Right lung (tissue), 5 donors: ENCODE data around the gene CELF5. TPM values are rescaled to one million over a fixed set of nuclear protein-coding genes. Genes with fewer than 3 reads are reported as not detected.
"Not testable (repeated sequence)": the region's sequence is repeated elsewhere in the genome, so short reads cannot be mapped to it uniquely, and the experiment has no call there.

ENCODE experiments used
- DNase-seq, 2 donors: peaks; one replicate each; pipeline ENCODE4 v3.0.0-alpha.2; 2013
- polyA plus RNA-seq, 5 donors: library from polyadenylated mRNA; unstranded; fragments of 120-200 nt; gene quantifications; one replicate each; pipeline versions ENCODE4 v1.2.1 to v1.2.3, GENCODE V29; 2013; ENCODE audit warnings: inconsistent platforms in 1 of 5, low replicate concordance in 1 of 5; ENCODE audit not compliant: insufficient read length in 5 of 5, insufficient read depth in 1 of 5

The CELF5 gene
- polyA plus RNA-seq, 5 donors, result 1.3 to 4.1 (median 2.3) TPM

DNA sequence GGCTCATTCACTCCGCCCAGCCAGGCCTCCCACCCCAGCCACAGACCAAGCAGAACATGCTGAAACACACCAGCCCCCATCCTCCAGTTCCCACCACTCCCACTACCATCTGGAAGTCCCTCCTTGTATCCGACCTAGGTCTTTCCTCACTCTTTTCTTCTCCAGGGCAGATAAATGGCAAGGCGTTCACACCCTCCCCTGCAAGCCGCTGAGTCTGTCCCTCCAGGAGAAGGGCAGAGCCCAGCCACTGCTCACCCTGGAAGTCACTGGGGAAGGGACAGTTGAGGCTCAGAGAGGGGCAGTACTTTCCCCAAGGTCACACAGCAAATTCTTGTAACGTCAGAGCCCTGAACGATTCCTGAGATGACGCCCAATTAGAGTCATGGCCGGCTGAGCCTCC is 96.4 kb downstream of the CELF5 start:
- DNase-seq, result no peak

- DNase-seq, result no peak
These were observed 97.2 kb downstream of the CELF5 start for GRCh38 chr19:3321696-3322095.

DNA sequence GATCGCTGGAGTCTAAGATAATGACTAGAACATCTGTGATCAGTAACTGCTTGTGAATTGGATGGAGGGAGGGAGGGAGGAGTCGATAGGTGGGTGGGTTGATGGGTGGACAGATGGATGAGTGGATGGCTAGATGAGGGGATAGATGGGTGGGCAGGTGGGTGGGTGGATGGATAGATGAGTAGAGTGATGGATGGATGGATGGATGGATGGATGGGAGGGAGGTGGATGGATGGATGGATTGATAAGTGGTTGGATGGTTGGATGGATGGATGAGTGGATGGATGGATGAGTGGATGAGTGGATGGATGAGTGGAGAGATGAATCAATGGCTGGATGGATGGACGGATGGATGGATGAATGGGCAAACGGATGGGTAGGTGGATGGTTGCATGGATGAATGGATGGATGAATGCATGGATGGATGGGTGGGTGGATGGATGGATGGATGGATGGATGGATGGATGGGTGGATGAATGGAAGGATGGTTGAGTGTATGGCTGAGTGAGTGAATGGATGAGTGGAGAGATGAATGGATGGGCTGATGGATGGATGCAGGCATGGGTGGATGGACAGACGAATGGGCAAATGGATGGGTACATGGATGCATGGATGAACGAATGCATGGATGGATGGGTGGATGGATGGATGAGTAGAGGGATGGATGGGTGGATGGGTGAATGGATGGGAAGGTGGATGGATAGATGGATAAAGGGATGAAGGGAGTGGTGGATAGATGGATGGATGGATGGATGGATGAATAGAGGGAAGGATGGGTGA is 97.9 kb downstream of the CELF5 start:
- DNase-seq, result no peak

GRCh38 chr19:3323026-3323425 is 98.6 kb downstream of the CELF5 start:
- no peak for DNase-seq

GRCh38 chr19:3323658-3324057 is 99.2 kb downstream of the CELF5 start:
- DNase-seq, result no peak

DNA sequence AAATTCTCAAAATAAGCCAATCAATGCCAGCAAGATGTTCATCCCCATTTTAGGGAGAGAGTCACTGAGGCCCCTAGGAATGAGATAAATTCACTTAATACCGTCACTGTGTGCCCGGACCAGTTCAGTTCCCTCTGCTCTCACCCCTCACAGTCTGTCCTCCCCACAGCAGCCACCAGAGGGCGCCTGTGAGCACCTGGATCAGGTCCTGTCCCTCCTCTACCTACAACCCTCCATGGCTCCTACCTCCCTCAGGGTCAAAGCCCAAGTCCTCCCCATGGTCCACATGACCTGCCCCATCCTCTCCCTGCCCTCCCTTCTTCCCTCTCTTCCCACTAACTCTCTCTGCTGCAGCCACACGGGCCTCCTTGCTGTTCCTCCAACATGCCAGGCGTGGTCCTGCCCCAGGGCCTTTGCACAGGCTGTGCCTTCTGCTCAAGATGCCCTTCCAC is 100.0 kb downstream of the CELF5 start:
- DNase-seq, result no peak

- DNase-seq, result no peak
These were observed 101.0 kb downstream of the CELF5 start for GRCh38 chr19:3325451-3325850.

- no peak for DNase-seq
These were observed 104.3 kb downstream of the CELF5 start for GRCh38 chr19:3328743-3329142.

DNA sequence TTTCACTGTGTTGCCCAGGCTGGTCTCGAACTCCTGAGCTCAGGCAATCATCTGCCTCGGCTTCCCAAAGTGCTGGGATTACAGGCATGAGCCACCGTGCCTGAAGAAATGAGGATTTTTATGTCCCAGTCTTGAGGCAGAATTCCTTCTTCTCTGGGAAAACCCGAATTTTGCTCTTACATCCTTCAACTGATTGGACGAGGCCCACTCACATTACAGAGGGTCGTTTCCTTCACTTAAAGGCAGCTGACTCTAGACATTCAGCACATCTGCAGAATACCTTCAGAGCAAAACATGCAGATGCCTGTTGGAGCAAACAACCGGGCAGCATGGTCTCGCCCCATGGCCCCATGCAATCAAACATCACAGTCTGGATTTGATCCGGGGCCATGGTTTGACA is 105.6 kb downstream of the CELF5 start:
- DNase-seq, result no peak

- DNase-seq, result not testable (repeated sequence)
These were observed 107.8 kb downstream of the CELF5 start for GRCh38 chr19:3332232-3332631.

DNA sequence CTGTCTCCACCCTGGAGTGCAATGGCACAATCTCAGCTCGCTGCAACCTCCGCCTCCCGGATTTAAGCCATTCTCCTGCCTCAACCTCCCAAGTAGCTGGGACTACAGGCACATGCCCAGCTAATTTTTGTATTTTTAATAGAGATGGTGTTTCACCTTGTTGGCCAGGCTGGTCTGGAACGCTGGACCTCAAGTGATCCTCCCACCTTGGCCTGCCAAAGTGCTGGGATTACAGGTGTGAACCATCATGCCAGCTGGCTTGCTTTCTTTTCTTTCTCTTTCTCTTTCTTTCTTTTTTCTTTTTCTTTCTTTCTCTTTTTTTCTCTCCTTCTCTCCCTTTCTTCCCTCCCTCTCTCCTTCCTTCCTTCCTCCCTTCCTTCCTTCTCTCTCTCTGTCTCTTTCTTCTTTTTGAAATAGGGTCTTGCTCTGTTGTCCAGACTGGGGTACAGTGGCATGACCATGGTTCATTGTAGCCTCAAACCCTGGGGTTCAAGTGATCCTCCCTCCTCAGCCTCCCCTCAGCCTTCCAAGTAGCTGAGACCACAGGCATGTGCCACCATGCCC is 108.6 kb downstream of the CELF5 start:
- no peak for DNase-seq

- no peak for DNase-seq
These were observed 109.2 kb downstream of the CELF5 start for GRCh38 chr19:3333662-3334061.

GRCh38 chr19:3334749-3335430 is 110.4 kb downstream of the CELF5 start:
- DNase-seq, result not testable (repeated sequence)

DNA sequence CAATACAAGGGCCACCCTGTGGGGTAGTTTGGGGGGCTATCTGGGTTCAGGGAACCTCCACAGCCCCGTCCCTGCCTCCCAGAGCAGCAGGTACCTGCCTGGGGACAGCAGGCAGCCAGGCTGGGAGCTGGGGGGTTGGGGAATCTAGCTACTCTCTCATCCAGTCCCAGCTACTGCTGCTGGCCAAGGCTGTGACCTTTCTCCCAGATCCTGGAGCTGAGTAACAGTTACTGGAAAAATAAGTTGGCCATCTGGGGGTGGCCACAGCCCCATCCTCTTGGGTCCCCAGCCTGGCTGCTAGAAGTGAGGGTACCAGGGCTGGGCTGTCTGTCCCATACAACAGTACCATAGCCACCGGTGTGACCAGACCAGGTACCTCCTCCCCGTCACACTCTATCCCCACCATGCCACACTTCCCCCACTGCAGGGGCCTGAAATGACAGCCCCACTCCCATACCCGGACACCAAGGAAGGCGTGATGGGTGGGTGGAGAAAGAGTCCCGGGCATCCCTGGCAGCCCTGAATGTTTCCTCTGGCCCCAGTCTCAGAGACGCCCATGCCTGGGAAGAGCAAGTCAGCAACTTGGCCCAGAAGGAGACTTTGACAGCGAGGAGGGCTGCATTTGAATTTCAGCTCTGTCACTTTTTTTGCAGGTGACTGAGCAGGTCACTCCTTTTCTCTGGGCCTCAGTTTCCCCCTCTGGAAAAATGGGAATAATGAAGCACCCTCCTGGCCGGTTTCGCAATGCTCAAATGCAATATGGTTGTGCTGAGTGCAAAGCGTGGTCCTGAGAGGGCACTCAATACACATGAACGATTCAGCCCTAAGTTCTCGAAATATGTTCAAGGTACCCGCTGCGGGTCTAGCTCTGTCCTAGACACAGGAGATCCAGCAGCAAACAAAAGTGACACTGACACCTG is 111.2 kb downstream of the CELF5 start:
- DNase-seq, result no peak

GRCh38 chr19:3336351-3336679 is 111.9 kb downstream of the CELF5 start:
- no peak for DNase-seq

- peak in 1 of 2 donors; percentile 65 for DNase-seq
These were observed 112.4 kb downstream of the CELF5 start for GRCh38 chr19:3336680-3337523.

DNA sequence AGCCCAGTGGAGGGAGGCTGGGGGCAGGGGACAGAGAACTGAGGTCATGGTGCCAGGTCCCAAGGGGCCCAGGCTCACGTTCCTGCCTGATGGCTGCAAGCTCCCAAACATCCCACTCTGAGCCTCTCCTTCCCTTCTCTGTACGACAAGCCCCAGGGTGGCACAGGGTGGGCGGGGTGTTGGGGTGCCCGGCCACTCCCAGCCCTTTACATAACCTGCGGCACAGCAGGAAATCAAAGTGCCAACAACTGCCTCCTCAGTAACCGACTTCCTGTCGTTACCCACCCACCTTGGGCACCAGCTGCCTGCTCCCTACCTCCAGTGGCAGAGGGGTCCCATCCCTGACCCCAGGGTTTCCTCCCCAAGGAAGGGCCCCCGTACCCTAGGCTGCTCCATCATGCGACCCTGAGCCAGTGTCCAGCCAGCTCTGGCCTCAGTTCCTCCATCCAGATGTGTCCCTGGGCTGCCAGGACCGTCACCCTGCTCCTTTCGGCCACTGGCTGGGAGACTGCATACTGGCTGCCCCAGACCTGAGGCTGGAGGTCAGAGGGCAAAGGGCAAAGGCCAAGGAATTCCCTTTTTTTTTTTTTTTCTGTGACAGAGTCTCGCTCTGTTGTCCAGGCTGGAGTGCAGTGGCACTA is 114.2 kb downstream of the CELF5 start:
- no peak for DNase-seq

- no peak for DNase-seq
These were observed 115.9 kb downstream of the CELF5 start for GRCh38 chr19:3340340-3340739.

DNA sequence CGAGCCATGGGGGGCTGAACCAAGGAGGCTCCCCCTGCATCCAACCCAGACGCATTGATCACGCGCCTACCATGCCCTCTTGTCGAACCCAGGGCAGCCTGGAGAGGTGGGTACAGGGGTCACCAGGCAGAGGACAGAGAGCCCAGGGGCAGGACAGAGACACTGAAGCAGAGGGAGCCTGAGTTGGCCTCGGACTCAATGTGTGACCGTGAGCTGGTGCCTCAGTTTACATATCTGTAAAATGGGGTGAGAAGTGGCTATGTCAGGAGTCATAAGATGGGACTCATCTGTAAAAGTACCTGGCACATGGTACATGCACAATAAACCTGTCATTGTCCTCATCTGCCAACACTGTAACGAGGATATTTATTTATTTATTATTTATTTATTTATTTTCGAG is 117.8 kb downstream of the CELF5 start:
- DNase-seq, result no peak

- not testable (repeated sequence) for DNase-seq
These were observed 118.5 kb downstream of the CELF5 start for GRCh38 chr19:3342962-3343361.
